Fibroblast of the aortic adventitia (primary cell): Measurements from ENCODE around the gene FAT1. TPM values are rescaled to one million over a fixed set of nuclear protein-coding genes. Genes with fewer than 3 reads are reported as not detected.

ENCODE experiments used
- DNase-seq: peaks from one replicate; pipeline ENCODE4 v3.0.0-alpha.2; 2010; ENCODE audit warnings: low read depth
- H3K4me3 ChIP-seq: 2 replicates; pipeline ENCODE4 v1.5.1; 2011; ENCODE audit warnings: low read depth, mild to moderate bottlenecking, control low read depth, low read length, moderate library complexity
- CTCF ChIP-seq: IDR thresholded peaks from 2 replicates; pipeline ENCODE4 v1.5.1; 2011; ENCODE audit warnings: mild to moderate bottlenecking, low read length, control low read depth, inconsistent platforms; ENCODE audit not compliant: insufficient read depth
- total RNA-seq: library from RNA; depleted of rRNA; stranded (reverse); fragments of >200 nt; gene quantifications from 2 replicates; pipeline ENCODE4 v1.2.3, GENCODE V29; 2012; ENCODE audit warnings: low replicate concordance

FAT1 gene
- total RNA-seq, 1 donor: 114 TPM

GRCh38 chr4:186693159-186693815 lies 30.4 kb downstream of the FAT1 start:
- H3K4me3 ChIP-seq: peak overlapping the region; percentile 37
- TF ChIP-seq CTCF: no peak
- peak; percentile 95 for DNase-seq

- no peak overlapping the region for H3K4me3 ChIP-seq
- DNase-seq: no peak
- no peak for TF ChIP-seq CTCF
Observed at GRCh38 chr4:186691396-186691795, 32.3 kb downstream of the FAT1 start.

GRCh38 chr4:186689476-186689875 lies 34.2 kb downstream of the FAT1 start:
- no peak for DNase-seq
- no peak for TF ChIP-seq CTCF
- H3K4me3 ChIP-seq: no peak overlapping the region

GRCh38 chr4:186688150-186688943 lies 35.3 kb downstream of the FAT1 start:
- H3K4me3 ChIP-seq: no peak overlapping the region
- no peak for DNase-seq
- no peak for TF ChIP-seq CTCF

- DNase-seq: no peak
- no peak overlapping the region for H3K4me3 ChIP-seq
- TF ChIP-seq CTCF: no peak
Observed at GRCh38 chr4:186687265-186687664, 36.4 kb downstream of the FAT1 start.

- DNase-seq: peak; percentile 79
- TF ChIP-seq CTCF: no peak
- no peak overlapping the region for H3K4me3 ChIP-seq
Observed at GRCh38 chr4:186685767-186686183, 37.9 kb downstream of the FAT1 start.

GRCh38 chr4:186684889-186685309 lies 38.8 kb downstream of the FAT1 start:
- TF ChIP-seq CTCF: no peak
- H3K4me3 ChIP-seq: no peak overlapping the region
- DNase-seq: no peak
